OCI-LY7 (cell line): Measurements from ENCODE around the gene RNF208. TPM values are rescaled to one million over a fixed set of nuclear protein-coding genes. Genes with fewer than 3 reads are reported as not detected.

ENCODE experiments used
- BruUV-seq: library from RNA; stranded (reverse); fragments of 400-500 nt; replicated peaks from 2 replicates; lab custom pipeline; 2021; lab: Mats Ljungman, UMichigan
- CTCF ChIA-PET: fragments of 300-600 bp; sonication (Branson Sonifier 250); formaldehyde crosslinking; loops from one replicate; lab custom pipeline; 2022; ENCODE audit warnings: antibody characterized with exemption; ENCODE audit not compliant: unreplicated experiment; lab: Charles Lee
- POLR2A ChIA-PET: fragments of 300-600 bp; sonication (Branson Sonifier 250); formaldehyde crosslinking; loops from one replicate; lab custom pipeline; 2022; ENCODE audit warnings: antibody characterized with exemption; lab: Charles Lee
- DNase-seq: peaks from one replicate; pipeline ENCODE4 v3.0.0-alpha.2; 2015; ENCODE audit warnings: low spot score
- H2AFZ ChIP-seq: fragments of 200-600 bp; sonication (generic), shearing (Covaris generic); 2 replicates; pipeline ENCODE4 v1.6.1; 2014; ENCODE audit warnings: mild to moderate bottlenecking, antibody characterized with exemption, low read length, moderate library complexity
- H3K27ac ChIP-seq: fragments of 200-600 bp; sonication (generic); 2 replicates; pipeline ENCODE4 v1.5.1; 2014; ENCODE audit warnings: mixed run types, low read depth, mild to moderate bottlenecking, moderate library complexity, low read length, inconsistent platforms; ENCODE audit not compliant: poor library complexity, severe bottlenecking
- H3K36me3 ChIP-seq: fragments of 200-600 bp; sonication (generic); 2 replicates; pipeline ENCODE4 v1.6.1; 2014; ENCODE audit warnings: mild to moderate bottlenecking, antibody characterized with exemption, low read length, moderate library complexity, mixed read lengths; ENCODE audit not compliant: insufficient read depth
- H3K4me1 ChIP-seq: fragments of 200-600 bp; sonication (generic); 2 replicates; pipeline ENCODE4 v1.5.1; 2014; ENCODE audit warnings: mild to moderate bottlenecking, low read length; ENCODE audit not compliant: insufficient read depth, poor library complexity, severe bottlenecking
- H3K4me2 ChIP-seq: fragments of 200-600 bp; sonication (generic); 2 replicates; pipeline ENCODE4 v1.6.1; 2014; ENCODE audit warnings: mild to moderate bottlenecking, low read length
- H3K4me3 ChIP-seq: fragments of 200-600 bp; sonication (generic); 2 replicates; pipeline ENCODE4 v1.5.1; 2014; ENCODE audit warnings: mild to moderate bottlenecking, low read depth, low read length; ENCODE audit not compliant: poor library complexity, severe bottlenecking
- H3K79me2 ChIP-seq: fragments of 200-600 bp; sonication (generic); 2 replicates; pipeline ENCODE4 v1.6.1; 2016; ENCODE audit warnings: low read depth, mild to moderate bottlenecking, low read length, moderate library complexity, mixed read lengths; ENCODE audit not compliant: insufficient read depth
- H3K9me2 ChIP-seq: fragments of 200-600 bp; sonication (generic); 2 replicates; pipeline ENCODE4 v1.6.1; 2016; ENCODE audit warnings: mild to moderate bottlenecking, low read length, mixed read lengths; ENCODE audit not compliant: insufficient read depth
- H3K9me3 ChIP-seq: fragments of 200-600 bp; sonication (generic); 2 replicates; pipeline ENCODE4 v1.6.1; 2014; ENCODE audit warnings: mild to moderate bottlenecking, mixed run types, low read length, mixed read lengths
- H4K20me1 ChIP-seq: fragments of 200-600 bp; sonication (generic); 2 replicates; pipeline ENCODE4 v1.6.1; 2014; ENCODE audit warnings: mild to moderate bottlenecking, antibody characterized with exemption, low read length, moderate library complexity, mixed read lengths; ENCODE audit not compliant: insufficient read depth
- CTCF ChIP-seq: fragments of 200-600 bp; sonication (generic); conservative IDR thresholded peaks from 2 replicates; pipeline ENCODE4 v1.5.1; 2014; ENCODE audit warnings: mild to moderate bottlenecking, antibody characterized with exemption, low read length, moderate library complexity, mixed read lengths
- EZH2phosphoT487 ChIP-seq: fragments of 200-600 bp; sonication (generic); IDR thresholded peaks from 2 replicates; pipeline ENCODE4 v1.6.1; 2018; ENCODE audit warnings: low read depth, borderline replicate concordance, mild to moderate bottlenecking, mixed run types, antibody characterized with exemption, low read length, moderate library complexity, mixed read lengths
- intact Hi-C: fragments of 100-400 bp; cut with micrococcal nuclease; formaldehyde crosslinking; loops from one replicate; pipeline ENCODE4 v1.10.0; 2022; ENCODE audit not compliant: unreplicated experiment
- total RNA-seq, 2 experiments: library from RNA; depleted of rRNA in 1 of 2; stranded (reverse); fragments of >200 nt in 1 of 2; shearing (Covaris generic) in 1 of 2; gene quantifications; 2 replicates each; pipeline ENCODE4 v1.2.3, GENCODE V29; 2014 to 2022

The RNF208 gene
- total RNA-seq, 2 experiments from 2014 or later, result 0.47 to 5.5 TPM

GRCh38 chr9:137185921-137186320, 36.1 kb downstream of the RNF208 start:
- Histone ChIP-seq H3K79me2 (peaks cover 32% of the 10 kb centered on the region), H4K20me1 (peaks cover 6% of the 10 kb centered on the region; the same call in 1 of the 2 replicates), H3K4me1 (peaks cover 27% of the 10 kb centered on the region), H3K4me2 (no peak overlapping the region), H3K9me2 (no peaks in the 10 kb centered on the region), H3K36me3 (peaks cover 59% of the 10 kb centered on the region), H3K9me3 (no peaks in the 10 kb centered on the region), H2AFZ (no peak overlapping the region), H3K27ac (no peak overlapping the region), H3K4me3 (no peak overlapping the region)
- no TSS peak for BruUV-seq
- DNase-seq, result no peak
- intact Hi-C loops, result loop anchor here (5.0 kb wide), 1 partner anchor 69 kb away; no protein-coding TSS in a partner anchor
- ChIA-PET POLR2A (no interaction called here), CTCF (no interaction called here)
- no peak for TF ChIP-seq EZH2phosphoT487
- no peak for TF ChIP-seq CTCF

- Histone ChIP-seq H3K9me2 (no peaks in the 10 kb centered on the region), H3K79me2 (peaks cover 29% of the 10 kb centered on the region), H3K4me1 (peaks cover 20% of the 10 kb centered on the region), H4K20me1 (peaks cover 6% of the 10 kb centered on the region; the same call in 1 of the 2 replicates), H3K36me3 (peaks cover 59% of the 10 kb centered on the region), H3K4me3 (no peak overlapping the region), H3K4me2 (no peak overlapping the region), H3K9me3 (no peaks in the 10 kb centered on the region), H3K27ac (no peak overlapping the region), H2AFZ (no peak overlapping the region)
- intact Hi-C loops, result loop anchor here (5.0 kb wide), 1 partner anchor 68 kb away; no protein-coding TSS in a partner anchor
- ChIA-PET CTCF (no interaction called here), POLR2A (no interaction called here)
- no peak for TF ChIP-seq EZH2phosphoT487
- TF ChIP-seq CTCF, result no peak
- DNase-seq, result no peak
- no TSS peak for BruUV-seq
Observed at GRCh38 chr9:137184881-137185660, 37.0 kb downstream of the RNF208 start.
